ENCODE measurements around the gene B3GNT3. TPM values are rescaled to one million over a fixed set of nuclear protein-coding genes. Genes with fewer than 3 reads are reported as not detected.

Gene B3GNT3
- total RNA-seq, 6 experiments from 2014 or later, result 0.26 to 13.6 (median 3.1) TPM

DNA sequence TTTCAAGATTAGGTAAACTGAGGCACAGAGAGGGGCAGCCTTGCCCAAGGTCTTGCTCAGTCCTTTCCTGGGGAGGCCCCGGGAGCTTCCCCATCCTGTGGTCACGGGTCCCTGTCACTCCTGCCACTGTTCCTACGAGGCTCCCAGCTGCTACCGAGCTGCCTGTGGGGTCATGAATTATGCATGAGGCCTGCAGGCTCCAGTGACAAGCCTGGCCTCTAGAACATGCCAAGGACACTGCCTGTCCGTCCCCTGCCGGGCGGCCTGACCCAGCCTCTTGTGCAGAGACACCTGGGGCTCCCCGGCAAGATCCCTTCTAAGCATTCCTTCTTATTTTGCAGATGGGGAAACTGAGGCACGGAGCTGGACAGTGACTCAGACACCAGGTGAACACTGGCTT lies 41.0 kb upstream of the B3GNT3 start:
- no peak overlapping the region for H3K4me3 ChIP-seq
- H3K4me1 ChIP-seq, result no peaks in the 10 kb centered on the region
- WGBS (ENCODE audit: insufficient coverage, low coverage, low lambda C conversion rate, missing lambda C conversion rate), result 67% methylated on average over 1 of the region's 9 CpGs
- intact Hi-C loops (cut with DNase I), result no loop called here
- DNase-seq, result no peak
- ATAC-seq, result no peak
- no peaks in the 10 kb centered on the region for H3K27me3 ChIP-seq
- TF ChIP-seq, protein P1, sequence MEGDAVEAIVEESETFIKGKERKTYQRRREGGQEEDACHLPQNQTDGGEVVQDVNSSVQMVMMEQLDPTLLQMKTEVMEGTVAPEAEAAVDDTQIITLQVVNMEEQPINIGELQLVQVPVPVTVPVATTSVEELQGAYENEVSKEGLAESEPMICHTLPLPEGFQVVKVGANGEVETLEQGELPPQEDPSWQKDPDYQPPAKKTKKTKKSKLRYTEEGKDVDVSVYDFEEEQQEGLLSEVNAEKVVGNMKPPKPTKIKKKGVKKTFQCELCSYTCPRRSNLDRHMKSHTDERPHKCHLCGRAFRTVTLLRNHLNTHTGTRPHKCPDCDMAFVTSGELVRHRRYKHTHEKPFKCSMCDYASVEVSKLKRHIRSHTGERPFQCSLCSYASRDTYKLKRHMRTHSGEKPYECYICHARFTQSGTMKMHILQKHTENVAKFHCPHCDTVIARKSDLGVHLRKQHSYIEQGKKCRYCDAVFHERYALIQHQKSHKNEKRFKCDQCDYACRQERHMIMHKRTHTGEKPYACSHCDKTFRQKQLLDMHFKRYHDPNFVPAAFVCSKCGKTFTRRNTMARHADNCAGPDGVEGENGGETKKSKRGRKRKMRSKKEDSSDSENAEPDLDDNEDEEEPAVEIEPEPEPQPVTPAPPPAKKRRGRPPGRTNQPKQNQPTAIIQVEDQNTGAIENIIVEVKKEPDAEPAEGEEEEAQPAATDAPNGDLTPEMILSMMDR (IDR thresholded peaks at IDR 0.05), result no peak
- TF ChIP-seq POLR2A (IDR thresholded peaks at IDR 0.05), result no peak
- H3K9me3 ChIP-seq, result no peaks in the 10 kb centered on the region
- no peak overlapping the region for H3K27ac ChIP-seq
- H3K36me3 ChIP-seq, result no peaks in the 10 kb centered on the region

DNA sequence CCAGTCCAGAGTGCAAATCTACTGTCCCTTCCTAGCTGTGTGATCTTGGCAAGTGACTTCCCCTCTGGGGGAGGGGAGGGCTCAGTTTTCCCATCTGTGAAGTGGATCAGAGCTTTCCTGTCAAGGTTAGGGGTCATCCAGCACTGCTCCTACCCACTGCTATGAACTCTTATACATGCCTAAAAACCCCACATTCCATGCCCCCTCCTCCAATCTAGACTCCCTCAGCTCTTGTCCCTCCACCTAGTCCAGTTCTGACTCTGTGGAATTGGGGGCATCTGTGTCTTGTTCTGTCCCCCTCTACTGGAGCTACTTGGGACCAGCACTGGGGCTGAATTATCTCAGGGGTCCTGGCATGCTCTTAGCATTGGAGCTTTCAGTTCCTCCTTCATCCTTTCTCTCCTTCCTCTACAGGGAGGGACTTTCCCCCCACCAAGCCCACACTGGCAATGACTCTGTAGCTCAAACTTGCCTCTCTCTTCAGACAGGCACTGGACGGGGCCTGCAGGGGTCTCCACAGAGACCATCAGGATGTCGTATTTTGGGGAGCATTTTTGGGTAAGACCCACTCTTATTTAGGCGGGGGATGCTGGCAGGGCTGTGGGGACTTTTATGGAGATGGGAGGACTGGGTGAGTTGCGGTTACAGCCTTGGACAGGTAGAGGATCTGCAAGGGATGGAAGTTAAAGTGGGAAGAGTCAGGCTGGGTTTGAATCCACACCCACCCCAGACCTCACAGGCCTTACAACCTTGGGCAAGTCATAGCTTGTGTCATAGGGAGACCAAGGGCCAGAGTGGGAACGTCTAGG lies 40.1 kb upstream of the B3GNT3 start:
- Histone ChIP-seq H3K9me3 (no peaks in the 10 kb centered on the region), H3K27me3 (no peaks in the 10 kb centered on the region), H3K27ac (no peak overlapping the region), H3K4me3 (no peak overlapping the region), H3K4me1 (no peaks in the 10 kb centered on the region), H3K36me3 (no peaks in the 10 kb centered on the region)
- TF ChIP-seq, protein P1 (IDR thresholded peaks at IDR 0.05), result no peak
- TF ChIP-seq POLR2A (IDR thresholded peaks at IDR 0.05), result no peak
- WGBS (ENCODE audit: insufficient coverage, low coverage, low lambda C conversion rate, missing lambda C conversion rate), result 41% methylated on average over 3 of the region's 5 CpGs
- ATAC-seq (peak in 1 of 4 donors; percentile 43), DNase-seq (no peak)
- intact Hi-C loops (cut with DNase I), result no loop called here

GRCh38 chr19:17755443-17755890 lies 39.5 kb upstream of the B3GNT3 start:
- no peak overlapping the region for H3K4me3 ChIP-seq
- H3K27ac ChIP-seq, result no peak overlapping the region
- no peaks in the 10 kb centered on the region for H3K4me1 ChIP-seq
- TF ChIP-seq, protein P1 (IDR thresholded peaks at IDR 0.05), result no peak
- no peak for TF ChIP-seq POLR2A (IDR thresholded peaks at IDR 0.05)
- DNase-seq, result no peak
- no peaks in the 10 kb centered on the region for H3K9me3 ChIP-seq
- H3K27me3 ChIP-seq, result no peaks in the 10 kb centered on the region
- intact Hi-C loops (cut with DNase I), result no loop called here
- ATAC-seq, result no peak
- no peaks in the 10 kb centered on the region for H3K36me3 ChIP-seq
- WGBS (ENCODE audit: insufficient coverage, low coverage, low lambda C conversion rate, missing lambda C conversion rate), result no CpG with 5 or more reads among the region's 1 CpG

DNA sequence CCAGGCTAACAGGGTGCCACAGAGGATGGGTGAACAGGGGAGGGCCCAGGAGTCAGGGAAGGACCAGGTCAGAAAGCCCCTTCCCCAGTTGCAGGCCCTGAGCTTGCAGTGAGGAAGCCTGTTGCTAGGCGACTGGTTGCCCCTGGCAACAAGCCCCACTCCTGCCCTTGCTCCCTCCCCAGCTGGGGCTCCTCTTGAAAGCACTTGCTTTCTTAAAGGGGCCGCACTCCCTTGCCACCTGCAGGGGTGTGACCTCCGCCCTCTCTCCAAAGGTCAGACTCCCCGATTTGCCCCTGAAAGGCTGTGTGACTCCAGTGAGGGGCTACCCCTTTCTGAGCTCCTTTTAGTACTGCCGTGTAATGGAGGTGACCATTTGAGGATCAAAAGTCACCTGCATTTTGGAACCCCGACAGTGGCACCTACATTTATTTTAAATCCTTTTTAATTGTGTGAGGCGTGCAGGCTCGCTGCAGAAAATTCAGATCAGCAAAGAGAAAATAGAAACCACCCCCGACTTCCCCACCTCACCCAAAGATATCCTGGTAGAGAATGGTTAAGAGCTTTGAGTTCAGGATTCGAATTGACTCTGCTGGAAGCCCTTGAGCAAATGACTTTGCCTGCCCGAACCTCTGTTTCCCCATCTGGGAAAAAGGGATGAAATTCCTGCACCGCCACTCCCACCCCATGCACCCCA lies 38.8 kb upstream of the B3GNT3 start:
- no peak for ATAC-seq
- H3K4me1 ChIP-seq, result no peaks in the 10 kb centered on the region
- H3K36me3 ChIP-seq, result no peaks in the 10 kb centered on the region
- intact Hi-C loops (cut with DNase I), result no loop called here
- TF ChIP-seq, protein P1 (IDR thresholded peaks at IDR 0.05), result no peak
- no peak for TF ChIP-seq POLR2A (IDR thresholded peaks at IDR 0.05)
- no peaks in the 10 kb centered on the region for H3K9me3 ChIP-seq
- no peak overlapping the region for H3K4me3 ChIP-seq
- no peaks in the 10 kb centered on the region for H3K27me3 ChIP-seq
- DNase-seq, result no peak
- 36% methylated on average over 10 of the region's 12 CpGs for WGBS (ENCODE audit: insufficient coverage, low coverage, low lambda C conversion rate, missing lambda C conversion rate)
- H3K27ac ChIP-seq, result no peak overlapping the region
